Measurements from ENCODE around the gene MYO5A.

Gene MYO5A

GRCh38 chr15:52408823-52409222, 119.9 kb downstream of the MYO5A start:
- no peaks in the 10 kb centered on the region for H3K4me1 ChIP-seq (ENCODE audit: control insufficient read depth, insufficient read depth, low read length)
- peaks cover 0 to 4% of the 10 kb centered on the region in 2 experiments; a peak in 1 of 3 replicates for H3K36me3 ChIP-seq (ENCODE audit: control insufficient read depth in 2 of 2, insufficient read depth in 1 of 2, low read length in 2 of 2)
- ChIA-PET CTCF (no interaction called here), POLR2A (no interaction called here)
- no peak overlapping the region for H3K27ac ChIP-seq (ENCODE audit: extremely low read depth, low read depth, low read length)
- no peak for TF ChIP-seq ZSCAN30 (tag by site-specific recombination; IDR thresholded peaks at IDR 0.05)
- no peak for TF ChIP-seq ZNF776 (tag by site-specific recombination; IDR thresholded peaks at IDR 0.05; ENCODE audit: borderline replicate concordance)
- TF ChIP-seq ZBTB26 (tag by site-specific recombination; optimal IDR thresholded peaks at IDR 0.05): no peak
- no peak for TF ChIP-seq ZNF362 (tag by site-specific recombination; IDR thresholded peaks at IDR 0.05)
- TF ChIP-seq ZNF148 (tag by site-specific recombination; IDR thresholded peaks at IDR 0.05; ENCODE audit: borderline replicate concordance): no peak
- TF ChIP-seq ZNF585B (tag by site-specific recombination; IDR thresholded peaks at IDR 0.05): no peak
- no peak for TF ChIP-seq ZNF48 (tag by site-specific recombination; IDR thresholded peaks at IDR 0.05)
- no peak for TF ChIP-seq ZNF701 (tag by site-specific recombination; IDR thresholded peaks at IDR 0.05)
- no peak for TF ChIP-seq ZBTB49 (tag by site-specific recombination; IDR thresholded peaks at IDR 0.05; ENCODE audit: low read depth)
- TF ChIP-seq ZNF544 (tag by site-specific recombination; IDR thresholded peaks at IDR 0.05): no peak
- no peak for TF ChIP-seq ZNF792 (tag by site-specific recombination; IDR thresholded peaks at IDR 0.05)
- no peak for TF ChIP-seq ZSCAN23 (tag by site-specific recombination; IDR thresholded peaks at IDR 0.05)
- TF ChIP-seq ZNF521 (tag by site-specific recombination; IDR thresholded peaks at IDR 0.05): no peak
- no peak for TF ChIP-seq ZNF449 (tag by site-specific recombination; IDR thresholded peaks at IDR 0.05)
- no peak for TF ChIP-seq ZNF214 (tag by site-specific recombination; IDR thresholded peaks at IDR 0.05; ENCODE audit: borderline replicate concordance)
- no peak for TF ChIP-seq PRDM10 (tag by site-specific recombination; IDR thresholded peaks at IDR 0.05)
- no peaks in the 10 kb centered on the region for H3K9me3 ChIP-seq (ENCODE audit: control insufficient read depth, insufficient read depth, low read depth, low read length)
- no peak overlapping the region for H3K4me3 ChIP-seq (ENCODE audit: low read depth, low read length)

Data from HEK293 (cell line).